Mesodermal cell (in vitro differentiated cells): ENCODE data around the gene PLEKHD1. TPM values are rescaled to one million over a fixed set of nuclear protein-coding genes. Genes with fewer than 3 reads are reported as not detected.

ENCODE experiments used
- H3K27ac ChIP-seq: 2 replicates; pipeline ENCODE4 v1.7.0; 2013; ENCODE audit warnings: mild to moderate bottlenecking, low read depth, low read length, moderate library complexity; ENCODE audit not compliant: severe bottlenecking
- H3K36me3 ChIP-seq: 2 replicates; pipeline ENCODE4 v1.7.1; 2013; ENCODE audit warnings: mild to moderate bottlenecking, low read length, moderate library complexity; ENCODE audit not compliant: control insufficient read depth, insufficient read depth
- H3K4me1 ChIP-seq: one replicate; pipeline ENCODE4 v1.7.1; 2013; ENCODE audit warnings: mild to moderate bottlenecking, low read length; ENCODE audit not compliant: insufficient read depth, control insufficient read depth, poor library complexity, severe bottlenecking
- H3K4me3 ChIP-seq: 2 replicates; pipeline ENCODE4 v1.7.0; 2013; ENCODE audit warnings: low read length, control low read depth, mild to moderate bottlenecking; ENCODE audit not compliant: insufficient read depth, poor library complexity, severe bottlenecking; ENCODE audit errors: extremely low read depth
- H3K9me3 ChIP-seq: 2 replicates; pipeline ENCODE4 v1.7.1; 2013; ENCODE audit warnings: mild to moderate bottlenecking, low read length, moderate library complexity; ENCODE audit not compliant: control insufficient read depth
- WGBS, 2 experiments: methylation state at CpG; one replicate each; pipeline ENCODE4 v1.1.5; 2013; ENCODE audit warnings: missing lambda C conversion rate in 2 of 2; ENCODE audit not compliant: insufficient coverage in 2 of 2; 5-methylcytosine and 5-hydroxymethylcytosine counted together
- polyA plus RNA-seq, 2 experiments: library from polyadenylated mRNA; stranded (reverse); fragments of 50-300 nt; gene quantifications; one replicate each; pipeline ENCODE4 v1.2.3, GENCODE V29; 2013

The PLEKHD1 gene
- polyA plus RNA-seq (2013, experiment 1 of 2), result not detected
- not detected for polyA plus RNA-seq (2013, experiment 2 of 2)

DNA sequence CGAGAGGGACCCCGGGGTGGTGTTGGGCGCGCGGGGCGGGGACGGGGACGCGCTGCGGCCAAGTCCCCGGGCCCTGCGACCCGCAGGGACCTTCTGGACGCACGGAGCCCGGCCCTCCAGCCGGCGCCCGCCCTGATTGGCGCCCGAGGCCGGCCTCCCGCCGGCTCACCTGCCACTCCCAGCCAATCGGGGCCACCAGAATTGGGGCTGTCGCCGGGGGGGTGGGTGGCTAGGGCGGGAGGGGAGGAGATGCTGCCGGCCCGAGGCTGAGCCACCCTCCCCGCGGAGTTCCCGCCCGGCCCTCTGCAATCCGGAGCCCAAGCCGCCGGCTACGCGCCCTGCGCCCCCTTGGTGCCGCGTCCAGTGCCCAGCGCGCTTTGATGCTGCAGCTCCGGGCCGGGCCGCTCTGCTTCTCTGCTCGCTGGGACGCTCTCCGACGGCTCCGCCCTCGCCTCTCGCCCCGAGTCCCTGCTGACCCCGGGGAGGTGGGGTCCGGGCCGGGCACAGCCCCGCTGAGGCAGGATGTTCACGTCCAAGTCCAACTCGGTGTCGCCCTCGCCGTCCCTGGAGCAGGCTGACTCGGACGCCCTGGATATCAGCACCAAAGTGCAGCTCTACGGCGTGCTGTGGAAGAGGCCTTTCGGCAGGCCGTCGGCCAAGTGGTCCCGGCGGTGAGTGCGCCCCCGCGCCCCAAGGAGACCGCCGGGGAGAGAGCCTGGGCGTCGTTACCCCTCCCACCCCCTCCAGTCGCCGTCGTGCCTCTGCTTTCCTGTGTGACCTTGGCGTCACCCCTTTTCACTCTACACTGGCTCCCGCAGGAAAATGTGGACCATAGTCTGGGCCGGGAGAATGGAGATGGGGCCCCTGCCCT is at the start of gene PLEKHD1:
Gene PLEKHD1 (plus strand): TSS at position 285 of the 871 bp plus-strand sequence. CDS start 238 bp downstream, at position 523.
- no peaks in the 10 kb centered on the region for H3K9me3 ChIP-seq
- no peak within 1 kb of the TSS for H3K27ac ChIP-seq
- no peaks in the 10 kb centered on the region for H3K4me1 ChIP-seq
- H3K36me3 ChIP-seq, result no peaks in the 10 kb centered on the region
- peak within 1 kb of the TSS; percentile 19 for H3K4me3 ChIP-seq
- WGBS, 2 experiments, result 1 to 3% methylated on average over 57 to 76 of the region's 86 CpGs

DNA sequence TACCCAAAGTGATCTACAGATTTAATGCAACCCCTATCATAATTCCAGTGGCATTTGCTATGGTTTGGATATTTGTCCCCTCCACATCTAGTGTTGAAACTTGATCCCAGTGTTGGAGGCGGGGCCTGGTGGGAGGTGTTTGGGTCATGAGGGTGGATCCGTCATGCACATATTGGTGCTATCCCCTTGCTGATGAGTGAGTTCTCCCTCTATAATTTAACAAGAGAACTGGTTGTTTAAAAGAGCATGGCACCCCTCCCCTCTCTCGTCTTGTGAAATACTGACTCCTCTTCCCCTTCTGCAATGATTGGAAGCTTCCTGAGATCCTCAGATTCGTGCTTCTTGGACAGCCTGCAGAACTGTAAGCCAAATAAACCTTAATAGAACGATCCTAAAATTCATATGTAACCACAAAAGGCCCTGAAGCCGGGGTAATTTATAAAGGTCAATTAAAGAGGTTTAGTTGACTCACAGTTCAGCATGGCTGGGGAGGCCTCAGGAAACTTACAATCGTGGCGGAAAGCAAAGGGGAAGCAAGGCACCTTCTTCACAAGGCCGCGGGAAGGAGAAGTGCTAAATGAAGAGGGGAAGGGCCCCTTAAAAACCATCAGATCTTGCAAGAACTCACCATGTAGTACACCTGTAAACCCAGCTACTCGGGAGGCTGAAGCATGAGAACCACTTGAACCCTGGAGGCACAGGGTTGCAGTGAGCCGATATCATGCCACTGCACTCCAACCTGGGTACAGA is 44.8 kb upstream of the PLEKHD1 start:
- WGBS, 2 experiments, result 95 to 98% methylated on average over 5 to 7 of the region's 12 CpGs
- H3K9me3 ChIP-seq, result no peaks in the 10 kb centered on the region
- no peaks in the 10 kb centered on the region for H3K4me1 ChIP-seq
- H3K36me3 ChIP-seq, result peaks cover 21% of the 10 kb centered on the region
- H3K4me3 ChIP-seq, result no peak overlapping the region
- no peak overlapping the region for H3K27ac ChIP-seq

GRCh38 chr14:69441948-69442347 is 42.6 kb upstream of the PLEKHD1 start:
- no peaks in the 10 kb centered on the region for H3K9me3 ChIP-seq
- no peak overlapping the region for H3K27ac ChIP-seq
- no peak overlapping the region for H3K4me3 ChIP-seq
- H3K4me1 ChIP-seq, result no peaks in the 10 kb centered on the region
- WGBS, 2 experiments, result 94 to 96% methylated on average over 5 of the region's 5 CpGs
- H3K36me3 ChIP-seq, result peaks cover 26% of the 10 kb centered on the region

DNA sequence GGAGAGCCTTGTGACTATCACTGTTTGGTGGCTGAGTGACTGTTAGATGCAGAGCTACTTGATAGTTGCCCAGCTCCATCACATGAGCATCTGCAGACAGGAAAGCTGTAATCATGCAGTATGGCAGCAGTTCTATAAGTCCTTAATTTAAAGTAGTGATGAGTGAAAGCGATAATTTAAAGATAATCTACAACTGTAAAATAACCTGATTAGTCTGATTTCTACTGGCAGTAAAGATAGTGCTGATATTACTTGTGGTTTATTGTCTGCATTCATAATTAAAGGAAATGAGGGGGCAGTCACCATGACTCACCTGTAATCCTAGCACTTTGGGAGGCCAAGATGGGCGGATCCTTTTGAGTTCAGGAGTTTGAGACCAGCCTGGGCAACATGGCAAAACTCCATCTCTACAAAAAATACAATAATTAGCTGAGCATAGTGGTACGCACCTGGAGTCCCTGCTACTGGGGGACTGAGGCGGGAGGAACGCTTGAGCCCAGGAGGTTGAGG is 41.2 kb upstream of the PLEKHD1 start:
- H3K4me1 ChIP-seq, result no peaks in the 10 kb centered on the region
- H3K9me3 ChIP-seq, result no peaks in the 10 kb centered on the region
- H3K27ac ChIP-seq, result no peak overlapping the region
- H3K36me3 ChIP-seq, result peaks cover 31% of the 10 kb centered on the region
- 100% methylated on average over 2 to 3 of the region's 5 CpGs for WGBS, 2 experiments
- no peak overlapping the region for H3K4me3 ChIP-seq

DNA sequence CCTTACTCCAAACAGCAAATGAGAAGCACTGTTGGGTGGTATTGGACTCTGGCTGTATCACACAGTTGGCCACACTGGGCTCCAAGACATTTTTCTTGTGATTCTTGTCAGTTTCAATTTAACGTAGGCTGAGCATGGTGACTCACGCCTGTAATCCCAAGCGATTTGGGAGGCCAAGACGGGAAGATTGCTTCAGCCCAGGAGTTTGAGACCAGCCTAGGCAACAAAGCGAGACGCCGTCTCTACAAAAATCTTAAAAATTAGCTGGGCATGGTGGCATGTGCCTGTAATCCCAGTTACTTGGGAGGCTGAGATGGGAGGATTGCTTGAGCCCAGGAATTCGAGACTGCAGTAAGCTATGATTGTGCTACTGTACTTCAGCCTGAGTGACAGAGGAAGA is 35.3 kb upstream of the PLEKHD1 start:
- H3K4me1 ChIP-seq, result no peaks in the 10 kb centered on the region
- WGBS, 2 experiments, result 95 to 96% methylated on average over 8 of the region's 8 CpGs
- H3K9me3 ChIP-seq, result no peaks in the 10 kb centered on the region
- peaks cover 16% of the 10 kb centered on the region for H3K36me3 ChIP-seq
- no peak overlapping the region for H3K27ac ChIP-seq
- H3K4me3 ChIP-seq, result no peak overlapping the region

GRCh38 chr14:69451941-69452340 is 32.6 kb upstream of the PLEKHD1 start:
- Histone ChIP-seq H3K4me3 (no peak overlapping the region), H3K9me3 (no peaks in the 10 kb centered on the region), H3K4me1 (no peaks in the 10 kb centered on the region), H3K36me3 (peaks cover 21% of the 10 kb centered on the region), H3K27ac (no peak overlapping the region)
- 82 to 100% methylated on average over 1 of the region's 2 CpGs for WGBS, 2 experiments

- WGBS, 2 experiments, result 91 to 100% methylated on average over 6 to 8 of the region's 11 CpGs
- Histone ChIP-seq H3K4me1 (no peaks in the 10 kb centered on the region), H3K4me3 (no peak overlapping the region), H3K36me3 (peaks cover 40% of the 10 kb centered on the region), H3K9me3 (no peaks in the 10 kb centered on the region), H3K27ac (no peak overlapping the region)
Observed at GRCh38 chr14:69458350-69458749, 26.2 kb upstream of the PLEKHD1 start.

GRCh38 chr14:69459122-69459521 is 25.4 kb upstream of the PLEKHD1 start:
- H3K9me3 ChIP-seq, result no peaks in the 10 kb centered on the region
- H3K36me3 ChIP-seq, result peaks cover 40% of the 10 kb centered on the region
- WGBS, 2 experiments, result no CpG with 5 or more reads among the region's 1 CpG
- no peak overlapping the region for H3K27ac ChIP-seq
- no peaks in the 10 kb centered on the region for H3K4me1 ChIP-seq
- no peak overlapping the region for H3K4me3 ChIP-seq

- peaks cover 5% of the 10 kb centered on the region for H3K4me1 ChIP-seq
- no peaks in the 10 kb centered on the region for H3K9me3 ChIP-seq
- H3K27ac ChIP-seq, result no peak overlapping the region
- 47 to 86% methylated on average over 1 to 3 of the region's 4 CpGs for WGBS, 2 experiments
- H3K36me3 ChIP-seq, result peaks cover 37% of the 10 kb centered on the region
- no peak overlapping the region for H3K4me3 ChIP-seq
Observed at GRCh38 chr14:69460093-69460701, 24.3 kb upstream of the PLEKHD1 start.

GRCh38 chr14:69464379-69464778 is 20.1 kb upstream of the PLEKHD1 start:
- no peaks in the 10 kb centered on the region for H3K9me3 ChIP-seq
- peaks cover 13% of the 10 kb centered on the region for H3K36me3 ChIP-seq
- peaks cover 5% of the 10 kb centered on the region for H3K4me1 ChIP-seq
- H3K4me3 ChIP-seq, result no peak overlapping the region
- H3K27ac ChIP-seq, result peak overlapping the region; percentile 89
